ENCODE data around the gene INF2. TPM values are rescaled to one million over a fixed set of nuclear protein-coding genes. Genes with fewer than 3 reads are reported as not detected.

The INF2 gene
- total RNA-seq, 4 donors from 2014 or later: 36.7 to 43.6 (median 37.8) TPM

GRCh38 chr14:104686624-104687517 lies 2.5 kb upstream of the INF2 start:
- peaks cover 50 to 73% (median 56%) of the 10 kb centered on the region in 3 donors for H3K4me1 ChIP-seq

GRCh38 chr14:104687601-104688504 lies 1.6 kb upstream of the INF2 start:
- no peak for DNase-seq
- Histone ChIP-seq H3K36me3 (no peaks in the 10 kb centered on the region), H3K4me1 (peaks cover 47 to 73% (median 52%) of the 10 kb centered on the region in 3 donors), H3K4me3 (peak overlapping the region in 2 of 4 donors; percentile 96 to 99), H3K27ac (peak overlapping the region; percentile 86 to 90 (median 87)), H3K27me3 (no peaks in the 10 kb centered on the region), H3K9me3 (no peaks in the 10 kb centered on the region)
- TF ChIP-seq CTCF (IDR thresholded peaks at IDR 0.05) (no peak), POLR2A (IDR thresholded peaks at IDR 0.05) (no peak)
- intact Hi-C loops (cut with DNase I): no loop called here
- 0 to 38% methylated on average over 1 to 6 of the region's 31 CpGs for WGBS, 2 donors

More at GRCh38 chr14:104686624-104687517, 2.5 kb upstream of the INF2 start:
- H3K9me3 ChIP-seq: no peaks in the 10 kb centered on the region
- no peak overlapping the region for H3K4me3 ChIP-seq
- TF ChIP-seq POLR2A (IDR thresholded peaks at IDR 0.05) (no peak), CTCF (IDR thresholded peaks at IDR 0.05) (no peak)
- no peaks in the 10 kb centered on the region for H3K36me3 ChIP-seq
- no peaks in the 10 kb centered on the region for H3K27me3 ChIP-seq
- peak overlapping the region; percentile 86 to 90 (median 87) for H3K27ac ChIP-seq
- intact Hi-C loops (cut with DNase I): no loop called here
- no peak for DNase-seq
- WGBS, 2 donors: 31 to 71% methylated on average over 10 to 12 of the region's 20 CpGs

GRCh38 chr14:104688505-104689108 lies 811 bp upstream of the INF2 start:
- Histone ChIP-seq H3K36me3 (no peaks in the 10 kb centered on the region), H3K27me3 (no peaks in the 10 kb centered on the region), H3K4me1 (peaks cover 45 to 73% (median 59%) of the 10 kb centered on the region in 3 donors), H3K27ac (peak overlapping the region; percentile 86 to 90 (median 87)), H3K9me3 (no peaks in the 10 kb centered on the region), H3K4me3 (peak overlapping the region; percentile 72 to 99 (median 92))
- intact Hi-C loops (cut with DNase I): no loop called here
- no peak for DNase-seq
- WGBS, 2 donors: 40% methylated on average over 1 of the region's 24 CpGs; no CpG with 5 or more reads in 1 of the 2 donors
- TF ChIP-seq POLR2A (IDR thresholded peaks at IDR 0.05) (no peak), CTCF (IDR thresholded peaks at IDR 0.05) (no peak)

- 3% methylated on average over 21 of the region's 50 CpGs; no CpG with 5 or more reads in 1 of the 2 donors for WGBS, 2 donors
- Histone ChIP-seq H3K36me3 (no peaks in the 10 kb centered on the region), H3K4me1 (peaks cover 54 to 87% (median 74%) of the 10 kb centered on the region in 3 donors), H3K27ac (peak overlapping the region; percentile 86 to 90 (median 87)), H3K9me3 (no peaks in the 10 kb centered on the region), H3K4me3 (peak overlapping the region; percentile 72 to 99 (median 92)), H3K27me3 (no peaks in the 10 kb centered on the region)
- TF ChIP-seq CTCF (IDR thresholded peaks at IDR 0.05) (no peak), POLR2A (IDR thresholded peaks at IDR 0.05) (no peak)
- intact Hi-C loops (cut with DNase I): no loop called here
- no peak for DNase-seq
Observed at GRCh38 chr14:104689881-104690711, 678 bp downstream of the INF2 start.

Data from esophagus squamous epithelium (tissue), 5 donors.